HL-60 (cell line): ENCODE results near the gene DIP2C.

ENCODE experiments used
- DNase-seq, 2 experiments: peaks; one replicate each; pipeline ENCODE4 v3.0.0-alpha.2; 2010 to 2020; ENCODE audit warnings: low read depth in 1 of 2, low spot score in 1 of 2
- H3K27ac ChIP-seq: fragments of 250-450 bp; sonication (Bioruptor Pico); replicated peaks from 2 replicates; pipeline ENCODE4 v1.5.1; 2020; ENCODE audit warnings: mild to moderate bottlenecking, moderate library complexity
- H3K27me3 ChIP-seq: fragments of 250-450 bp; sonication (Bioruptor Pico); 2 replicates; pipeline ENCODE4 v1.5.1; 2021; ENCODE audit warnings: mild to moderate bottlenecking, moderate library complexity; ENCODE audit not compliant: insufficient read depth, poor library complexity, severe bottlenecking
- H3K4me3 ChIP-seq: replicated peaks from 2 replicates; pipeline ENCODE4 v1.5.1; 2011; ENCODE audit warnings: mild to moderate bottlenecking, control low read depth, low read length; ENCODE audit not compliant: insufficient read depth
- GABPA ChIP-seq: IDR thresholded peaks from 2 replicates; pipeline ENCODE4 v1.6.1; 2012; ENCODE audit warnings: low read depth
- POLR2AphosphoS5 ChIP-seq: IDR thresholded peaks from 2 replicates; pipeline ENCODE4 v1.6.1; 2012; ENCODE audit warnings: low read depth
- SPI1 ChIP-seq: IDR thresholded peaks from 2 replicates; pipeline ENCODE4 v1.6.1; 2012; ENCODE audit warnings: low read depth, mild to moderate bottlenecking, borderline replicate concordance
- TF ChIP-seq, protein P1 (sequence below): IDR thresholded peaks from one replicate; pipeline ENCODE4 v1.5.1; 2011; ENCODE audit warnings: low read length, control low read depth, inconsistent platforms; ENCODE audit not compliant: insufficient read depth
- TF ChIP-seq, protein P2 (sequence below): IDR thresholded peaks from 2 replicates; pipeline ENCODE4 v1.6.1; 2012; ENCODE audit warnings: low read depth; ENCODE audit not compliant: insufficient replicate concordance

Gene DIP2C

DNA sequence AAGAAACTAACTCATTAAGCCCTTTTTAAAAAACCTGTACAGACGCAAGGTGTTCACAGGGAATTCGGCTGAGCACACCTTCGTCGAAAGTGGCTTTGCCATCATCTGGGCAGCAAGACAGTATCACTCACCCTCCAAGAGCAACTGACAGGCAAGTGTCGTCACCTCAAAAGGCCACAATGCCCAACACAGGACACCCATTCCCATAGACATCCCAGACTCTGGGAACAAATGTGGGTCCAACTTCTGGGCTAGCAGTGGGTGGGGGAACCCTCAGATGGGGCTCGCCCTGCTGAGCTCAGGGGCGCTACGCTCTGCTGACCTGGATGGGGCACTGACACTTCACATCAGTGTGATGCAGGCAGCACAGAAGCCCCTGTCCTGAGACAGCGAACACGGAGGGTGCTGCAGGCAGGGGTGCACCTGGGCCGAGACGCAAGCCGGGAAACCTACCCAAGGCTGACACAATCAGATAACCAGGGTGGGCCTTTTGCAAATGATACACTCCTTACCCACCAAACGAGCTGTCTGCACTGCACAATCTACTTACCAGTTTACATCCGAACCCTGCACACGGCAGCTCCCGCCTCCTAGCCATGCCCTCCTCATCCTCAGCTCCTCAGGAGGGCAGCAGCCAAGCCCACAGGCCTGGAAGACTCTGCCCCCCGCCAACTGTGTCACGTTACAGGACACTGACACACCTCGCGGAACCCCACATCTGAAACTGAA, 1.7 kb downstream of the DIP2C start:
- Histone ChIP-seq H3K27me3 (no peaks in the 10 kb centered on the region), H3K4me3 (no peak overlapping the region), H3K27ac (no peak overlapping the region)
- no peak for DNase-seq
- TF ChIP-seq, protein P1, sequence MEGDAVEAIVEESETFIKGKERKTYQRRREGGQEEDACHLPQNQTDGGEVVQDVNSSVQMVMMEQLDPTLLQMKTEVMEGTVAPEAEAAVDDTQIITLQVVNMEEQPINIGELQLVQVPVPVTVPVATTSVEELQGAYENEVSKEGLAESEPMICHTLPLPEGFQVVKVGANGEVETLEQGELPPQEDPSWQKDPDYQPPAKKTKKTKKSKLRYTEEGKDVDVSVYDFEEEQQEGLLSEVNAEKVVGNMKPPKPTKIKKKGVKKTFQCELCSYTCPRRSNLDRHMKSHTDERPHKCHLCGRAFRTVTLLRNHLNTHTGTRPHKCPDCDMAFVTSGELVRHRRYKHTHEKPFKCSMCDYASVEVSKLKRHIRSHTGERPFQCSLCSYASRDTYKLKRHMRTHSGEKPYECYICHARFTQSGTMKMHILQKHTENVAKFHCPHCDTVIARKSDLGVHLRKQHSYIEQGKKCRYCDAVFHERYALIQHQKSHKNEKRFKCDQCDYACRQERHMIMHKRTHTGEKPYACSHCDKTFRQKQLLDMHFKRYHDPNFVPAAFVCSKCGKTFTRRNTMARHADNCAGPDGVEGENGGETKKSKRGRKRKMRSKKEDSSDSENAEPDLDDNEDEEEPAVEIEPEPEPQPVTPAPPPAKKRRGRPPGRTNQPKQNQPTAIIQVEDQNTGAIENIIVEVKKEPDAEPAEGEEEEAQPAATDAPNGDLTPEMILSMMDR, result no peak
- TF ChIP-seq POLR2AphosphoS5, result no peak
- TF ChIP-seq, protein P2, sequence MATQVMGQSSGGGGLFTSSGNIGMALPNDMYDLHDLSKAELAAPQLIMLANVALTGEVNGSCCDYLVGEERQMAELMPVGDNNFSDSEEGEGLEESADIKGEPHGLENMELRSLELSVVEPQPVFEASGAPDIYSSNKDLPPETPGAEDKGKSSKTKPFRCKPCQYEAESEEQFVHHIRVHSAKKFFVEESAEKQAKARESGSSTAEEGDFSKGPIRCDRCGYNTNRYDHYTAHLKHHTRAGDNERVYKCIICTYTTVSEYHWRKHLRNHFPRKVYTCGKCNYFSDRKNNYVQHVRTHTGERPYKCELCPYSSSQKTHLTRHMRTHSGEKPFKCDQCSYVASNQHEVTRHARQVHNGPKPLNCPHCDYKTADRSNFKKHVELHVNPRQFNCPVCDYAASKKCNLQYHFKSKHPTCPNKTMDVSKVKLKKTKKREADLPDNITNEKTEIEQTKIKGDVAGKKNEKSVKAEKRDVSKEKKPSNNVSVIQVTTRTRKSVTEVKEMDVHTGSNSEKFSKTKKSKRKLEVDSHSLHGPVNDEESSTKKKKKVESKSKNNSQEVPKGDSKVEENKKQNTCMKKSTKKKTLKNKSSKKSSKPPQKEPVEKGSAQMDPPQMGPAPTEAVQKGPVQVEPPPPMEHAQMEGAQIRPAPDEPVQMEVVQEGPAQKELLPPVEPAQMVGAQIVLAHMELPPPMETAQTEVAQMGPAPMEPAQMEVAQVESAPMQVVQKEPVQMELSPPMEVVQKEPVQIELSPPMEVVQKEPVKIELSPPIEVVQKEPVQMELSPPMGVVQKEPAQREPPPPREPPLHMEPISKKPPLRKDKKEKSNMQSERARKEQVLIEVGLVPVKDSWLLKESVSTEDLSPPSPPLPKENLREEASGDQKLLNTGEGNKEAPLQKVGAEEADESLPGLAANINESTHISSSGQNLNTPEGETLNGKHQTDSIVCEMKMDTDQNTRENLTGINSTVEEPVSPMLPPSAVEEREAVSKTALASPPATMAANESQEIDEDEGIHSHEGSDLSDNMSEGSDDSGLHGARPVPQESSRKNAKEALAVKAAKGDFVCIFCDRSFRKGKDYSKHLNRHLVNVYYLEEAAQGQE, result no peak
- TF ChIP-seq SPI1, result no peak
- no peak for TF ChIP-seq GABPA

DNA sequence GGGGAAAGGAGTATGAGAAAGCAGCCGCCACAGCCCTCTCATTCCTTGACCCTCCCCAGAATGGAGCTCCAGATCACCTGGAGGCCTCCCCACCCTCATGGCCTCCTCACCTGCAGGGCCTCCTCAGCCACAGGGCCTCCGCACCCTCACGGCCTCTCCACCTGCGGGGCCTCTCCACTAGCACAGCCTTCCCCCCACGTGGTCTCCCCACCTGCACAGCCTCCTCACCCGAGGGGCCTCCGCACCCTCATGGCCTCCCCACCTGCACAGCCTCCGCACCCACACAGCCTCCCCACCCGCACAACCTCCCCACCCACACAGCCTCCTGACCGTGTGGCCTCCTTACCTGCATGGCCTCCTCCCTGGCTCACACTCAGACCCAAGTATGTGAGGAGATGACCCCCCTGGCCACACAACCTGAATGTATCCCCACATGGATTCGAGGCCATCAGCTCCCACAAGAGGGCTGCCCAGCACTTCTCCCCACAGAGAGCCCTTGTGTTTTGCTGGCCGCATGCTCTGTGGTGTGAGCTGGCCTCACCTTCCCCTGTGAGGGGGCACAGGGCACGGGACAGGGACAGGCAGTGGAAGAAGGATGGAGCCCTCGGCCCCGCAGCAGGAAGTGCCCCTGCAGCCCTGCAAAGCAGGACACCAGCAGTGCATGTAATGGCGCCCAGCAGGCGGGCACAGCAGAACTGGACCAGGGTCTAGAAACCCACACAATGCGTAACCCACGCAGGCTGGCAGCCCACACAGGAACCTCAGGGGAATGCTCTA, 3.1 kb downstream of the DIP2C start:
- TF ChIP-seq GABPA, result no peak
- no peak for TF ChIP-seq SPI1
- TF ChIP-seq, protein P2, result no peak
- no peak for TF ChIP-seq POLR2AphosphoS5
- TF ChIP-seq, protein P1, result no peak
- H3K27me3 ChIP-seq, result no peaks in the 10 kb centered on the region
- no peak overlapping the region for H3K27ac ChIP-seq
- H3K4me3 ChIP-seq, result no peak overlapping the region
- DNase-seq, result no peak

DNA sequence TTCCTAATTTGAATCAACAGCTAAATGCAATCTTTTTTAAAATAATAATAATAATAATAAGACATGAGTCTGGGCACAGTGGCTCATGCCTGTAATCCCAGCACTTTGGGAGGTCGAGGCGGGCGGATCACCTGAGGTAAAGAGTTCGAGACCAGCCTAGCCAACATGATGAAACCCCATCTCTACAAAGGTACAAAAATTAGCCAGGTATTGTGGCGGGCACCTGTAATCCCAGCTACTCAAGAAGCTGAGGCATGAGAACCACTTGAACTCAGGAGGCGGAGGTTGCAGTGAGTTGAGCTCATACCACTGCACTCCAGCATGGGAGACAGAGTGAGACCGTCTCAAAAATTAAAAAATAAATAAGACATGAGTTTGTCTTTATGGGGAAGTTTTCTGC, 3.9 kb downstream of the DIP2C start:
- TF ChIP-seq, protein P1, result no peak
- TF ChIP-seq, protein P2, result no peak
- TF ChIP-seq GABPA (no peak), POLR2AphosphoS5 (no peak), SPI1 (no peak)
- Histone ChIP-seq H3K4me3 (no peak overlapping the region), H3K27me3 (no peaks in the 10 kb centered on the region), H3K27ac (no peak overlapping the region)
- no peak for DNase-seq
